ENCODE measurements around the gene WNT5B. TPM values are rescaled to one million over a fixed set of nuclear protein-coding genes. Genes with fewer than 3 reads are reported as not detected.

WNT5B gene
- total and polyA plus RNA-seq, 9 of the 15 experiments (the other 6 are each of a cell fraction or from before 2014, with no cell fraction given): 0.42 to 16.8 (median 5.4) TPM

GRCh38 chr12:1691123-1692007 lies 62.3 kb downstream of the WNT5B start (continued):
- TF ChIP-seq ZNF592 (IDR thresholded peaks at IDR 0.05): no peak
- TF ChIP-seq MAZ (CRISPR knock-in tag; conservative IDR thresholded peaks at IDR 0.05 in 1 of 2, IDR thresholded peaks at IDR 0.05 in 1 of 2): peak; percentile 1 to 74; a peak in 1 of 4 replicates
- TF ChIP-seq UBTF (IDR thresholded peaks at IDR 0.05; ENCODE audit: borderline replicate concordance in 1 of 2, low read depth in 2 of 2, low read length in 2 of 2): peak; percentile 31 to 87; a peak in 1 of 4 replicates
- peak; percentile 46; the same call in 1 of the 2 replicates for TF ChIP-seq SIN3B (IDR thresholded peaks at IDR 0.05; ENCODE audit: low read depth)
- no peak for TF ChIP-seq ATF1 (CRISPR knock-in tag; IDR thresholded peaks at IDR 0.05)
- 0 out of 2 replicates have a peak, but pooled peaks have one; percentile 8 for TF ChIP-seq ATF1 (tag; IDR thresholded peaks at IDR 0.05)
- no peak for TF ChIP-seq IRF2 (CRISPR knock-in tag; IDR thresholded peaks at IDR 0.05)
- 0 out of 4 replicates have a peak, but pooled peaks of 1 of the 2 experiments have one; percentile 50 for TF ChIP-seq NONO (IDR thresholded peaks at IDR 0.05; ENCODE audit: low read depth in 2 of 2, low read length in 1 of 2)
- no peak for TF ChIP-seq MED1 (CRISPR knock-in tag; IDR thresholded peaks at IDR 0.05; ENCODE audit: borderline replicate concordance)
- TF ChIP-seq NCOA6 (IDR thresholded peaks at IDR 0.05): no peak
- TF ChIP-seq ZNF511 (CRISPR knock-in tag; IDR thresholded peaks at IDR 0.05): peak; percentile 46; the same call in 1 of the 2 replicates
- TF ChIP-seq SREBF1 (IDR thresholded peaks at IDR 0.05; ENCODE audit: borderline replicate concordance, low read depth, low read length): no peak
- TF ChIP-seq CCNT2 (IDR thresholded peaks at IDR 0.05; ENCODE audit: borderline replicate concordance, extremely low read depth, insufficient read length, low read depth, low read length): peak; percentile 24
- TF ChIP-seq ETV6 (IDR thresholded peaks at IDR 0.05; ENCODE audit: borderline replicate concordance in 1 of 2, low read depth in 2 of 2, low read length in 1 of 2): no peak
- TF ChIP-seq ETV6 (CRISPR knock-in tag; IDR thresholded peaks at IDR 0.05; ENCODE audit: borderline replicate concordance): no peak
- peak in 1 of 2 experiments; percentile 78; a peak in 2 of 4 replicates for TF ChIP-seq ZNF639 (CRISPR knock-in tag; conservative IDR thresholded peaks at IDR 0.05 in 1 of 2, IDR thresholded peaks at IDR 0.05 in 1 of 2)
- no peak for TF ChIP-seq MEF2D (tag; conservative IDR thresholded peaks at IDR 0.05; ENCODE audit: low read depth)

Measured in K562 (cell line).